NCI-H510A treated with DMSO at 0.1 percent for 48 hours (cell line): ENCODE results near the gene RUNDC1.
A peak's percentile ranks its signal among the peaks of the same experiment; 100 is the strongest.

Experiments
- DNase-seq: peaks from one replicate; lab custom pipeline; 2025; lab: John Stamatoyannopoulos, UW

The RUNDC1 gene

GRCh38 chr17:43019418-43019817 is 39.1 kb downstream of the RUNDC1 start:
- DNase-seq, result no peak

DNA sequence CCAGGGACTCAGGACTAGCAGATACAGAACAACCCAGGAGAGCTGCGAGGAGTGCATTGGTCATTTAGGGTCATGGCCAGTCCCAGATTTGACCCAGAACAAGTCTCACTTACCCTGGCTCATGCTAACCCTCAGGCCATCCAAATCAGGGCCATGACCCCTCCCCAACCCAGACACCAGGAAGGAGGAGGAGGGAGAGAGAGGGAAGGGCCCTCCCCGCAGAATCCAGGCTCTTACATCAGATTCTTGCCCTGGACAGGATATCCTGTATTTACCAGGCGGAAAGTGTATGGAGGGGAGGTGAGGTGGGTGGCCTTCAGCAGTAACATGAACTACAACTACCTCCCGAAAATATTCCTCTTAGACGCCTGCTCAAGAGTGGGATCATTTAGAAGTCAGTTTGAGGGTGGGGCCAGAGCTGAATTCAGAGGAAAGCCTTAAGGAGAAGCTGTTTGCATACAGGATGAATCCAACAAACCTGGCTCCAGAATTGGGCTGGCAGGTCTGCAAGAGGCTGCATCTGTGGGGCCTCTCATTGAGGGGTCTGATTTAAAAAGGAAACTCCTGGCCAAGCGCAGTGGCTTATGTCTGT is 39.8 kb downstream of the RUNDC1 start:
- DNase-seq, result no peak

- DNase-seq, result no peak
These were observed 40.7 kb downstream of the RUNDC1 start for GRCh38 chr17:43020789-43021740.

DNA sequence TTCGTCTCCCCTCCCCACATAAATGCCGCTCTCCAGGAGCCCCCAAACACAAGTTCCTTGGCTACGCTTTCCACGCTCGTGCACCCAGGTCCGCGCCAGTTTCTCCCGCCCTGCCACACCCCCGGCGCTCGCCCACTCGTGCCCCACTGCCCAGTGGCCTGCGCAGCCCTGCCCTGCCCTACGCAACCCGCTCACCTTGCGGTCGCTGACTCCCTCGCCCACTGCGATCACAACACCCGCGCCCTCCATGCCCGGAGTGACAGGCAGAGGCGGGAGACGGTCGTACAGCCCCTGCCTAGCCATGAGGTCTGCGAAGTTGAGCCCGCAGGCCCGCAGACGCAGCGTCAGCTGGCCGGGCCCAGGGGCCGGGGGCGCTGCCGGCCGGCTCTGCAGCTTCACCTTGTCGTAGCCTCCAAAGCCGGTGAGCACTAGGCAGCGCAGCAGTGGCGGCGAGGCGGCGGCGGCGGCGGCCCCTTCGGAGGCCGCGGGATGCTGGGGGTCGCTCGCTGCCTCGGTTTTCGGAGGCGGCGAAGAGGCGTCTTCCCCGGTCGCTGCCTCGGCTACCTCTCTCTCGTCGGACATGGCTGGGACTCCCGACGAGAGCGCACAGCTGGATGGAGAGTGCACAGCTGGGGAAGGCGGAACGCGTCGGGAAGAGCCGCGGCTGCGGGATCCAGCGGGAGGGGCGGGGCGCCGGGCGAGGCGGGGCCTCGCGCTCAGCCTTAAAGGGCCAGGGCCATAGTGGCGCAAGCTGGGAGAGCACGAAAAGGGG is 41.6 kb downstream of the RUNDC1 start, which contains the start of gene VAT1:
TSS of gene VAT1 (minus strand) at position 645 of the 772 bp plus-strand sequence. CDS start at position 582, 63 bp downstream.
- DNase-seq, result peak; percentile 72

- peak; percentile 82 for DNase-seq
These were observed 44.3 kb downstream of the RUNDC1 start, which contains the start of gene RND2 for GRCh38 chr17:43024407-43025289. Gene RND2, plus strand, starts transcription at chr17:43025231. Its CDS starts 117 bp downstream, at chr17:43025348.

- no peak for DNase-seq
These were observed 44.9 kb downstream of the RUNDC1 start for GRCh38 chr17:43025290-43025657.

GRCh38 chr17:43025766-43026537 is 45.6 kb downstream of the RUNDC1 start:
- no peak for DNase-seq

DNA sequence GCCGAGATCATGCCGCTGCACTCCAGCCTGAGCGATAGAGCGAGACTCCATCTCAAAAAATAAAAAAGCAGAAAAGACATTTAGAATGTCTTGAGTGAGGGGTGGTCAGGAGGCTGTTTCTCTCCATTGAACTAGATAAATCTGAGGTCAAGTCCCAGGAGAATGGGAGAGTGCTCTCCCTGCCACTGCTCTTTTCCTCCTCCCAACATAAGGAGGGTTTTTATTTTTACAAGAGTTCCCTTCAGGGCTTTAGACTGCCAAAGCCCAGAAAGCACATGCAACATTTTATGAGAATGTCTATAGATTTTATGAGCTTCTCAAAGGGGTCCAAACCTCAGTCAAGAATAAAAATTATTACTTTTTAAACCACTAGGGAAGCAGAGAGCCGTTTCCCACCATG is 46.2 kb downstream of the RUNDC1 start:
- no peak for DNase-seq

DNA sequence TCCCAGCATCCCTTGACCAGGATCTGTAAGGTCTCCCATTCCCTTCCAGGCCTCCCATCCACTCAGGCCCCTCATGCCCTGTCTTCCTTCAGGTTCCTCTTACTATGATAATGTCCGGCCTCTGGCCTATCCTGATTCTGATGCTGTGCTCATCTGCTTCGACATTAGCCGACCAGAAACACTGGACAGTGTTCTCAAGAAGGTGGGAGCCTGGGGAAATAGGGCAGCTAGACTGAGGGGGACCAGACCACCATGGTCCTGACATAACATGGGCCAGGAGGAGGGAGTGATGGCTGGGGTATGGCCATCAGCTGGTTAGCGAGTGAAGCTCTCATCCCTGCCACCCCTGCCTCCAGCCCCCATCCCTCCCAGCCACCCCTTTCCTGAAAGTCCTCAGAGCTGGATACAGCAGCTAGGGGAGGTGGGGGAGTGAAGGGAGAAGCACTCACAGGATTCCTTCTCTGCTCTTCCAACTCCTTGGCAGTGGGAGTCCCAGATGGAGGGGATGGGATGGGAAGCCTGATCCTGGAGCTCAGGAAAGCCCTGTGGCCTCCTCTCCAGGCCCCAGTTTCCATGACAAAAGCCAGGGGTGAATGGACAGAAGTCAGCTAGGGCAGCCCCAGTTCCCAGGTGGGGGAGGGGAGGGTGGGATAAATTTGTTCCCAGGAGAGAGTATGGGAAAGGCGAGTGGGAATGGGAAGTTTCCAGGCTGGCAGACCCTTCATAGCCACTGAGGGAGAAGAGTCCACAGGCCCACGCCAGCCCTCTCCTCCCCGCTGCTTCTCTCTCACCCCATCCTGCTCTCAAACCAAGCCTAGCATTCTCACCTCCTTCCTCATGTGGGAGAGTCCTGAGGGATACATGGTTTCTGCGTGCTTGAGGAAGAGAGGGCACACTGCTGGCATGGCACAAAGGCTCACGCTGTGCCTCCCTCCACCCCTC is 47.0 kb downstream of the RUNDC1 start:
- DNase-seq, result no peak

DNA sequence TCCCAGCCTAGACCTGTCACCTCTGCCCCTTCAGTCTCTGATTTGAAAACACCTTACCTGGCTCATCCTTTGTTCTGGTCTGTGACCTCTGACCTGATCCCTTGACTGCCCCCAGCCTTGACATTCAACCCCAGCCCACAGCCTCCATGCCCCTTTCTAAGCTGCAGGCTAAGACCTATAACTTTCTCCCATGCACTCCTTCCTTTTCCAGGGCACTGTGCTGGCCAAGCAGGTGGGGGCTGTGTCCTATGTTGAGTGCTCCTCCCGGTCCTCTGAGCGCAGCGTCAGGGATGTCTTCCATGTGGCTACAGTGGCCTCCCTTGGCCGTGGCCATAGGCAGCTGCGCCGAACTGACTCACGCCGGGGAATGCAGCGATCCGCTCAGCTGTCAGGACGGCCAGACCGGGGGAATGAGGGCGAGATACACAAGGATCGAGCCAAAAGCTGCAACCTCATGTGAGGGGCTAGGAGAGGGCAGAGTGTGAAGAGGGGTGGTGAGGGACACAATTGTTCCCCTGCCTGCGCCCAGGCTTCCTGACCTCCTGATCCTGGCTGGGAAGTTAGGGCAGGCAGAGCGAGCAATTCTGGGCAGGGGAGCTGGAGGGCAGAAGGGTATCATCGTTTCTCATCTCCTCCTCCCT is 48.0 kb downstream of the RUNDC1 start:
- no peak for DNase-seq

DNA sequence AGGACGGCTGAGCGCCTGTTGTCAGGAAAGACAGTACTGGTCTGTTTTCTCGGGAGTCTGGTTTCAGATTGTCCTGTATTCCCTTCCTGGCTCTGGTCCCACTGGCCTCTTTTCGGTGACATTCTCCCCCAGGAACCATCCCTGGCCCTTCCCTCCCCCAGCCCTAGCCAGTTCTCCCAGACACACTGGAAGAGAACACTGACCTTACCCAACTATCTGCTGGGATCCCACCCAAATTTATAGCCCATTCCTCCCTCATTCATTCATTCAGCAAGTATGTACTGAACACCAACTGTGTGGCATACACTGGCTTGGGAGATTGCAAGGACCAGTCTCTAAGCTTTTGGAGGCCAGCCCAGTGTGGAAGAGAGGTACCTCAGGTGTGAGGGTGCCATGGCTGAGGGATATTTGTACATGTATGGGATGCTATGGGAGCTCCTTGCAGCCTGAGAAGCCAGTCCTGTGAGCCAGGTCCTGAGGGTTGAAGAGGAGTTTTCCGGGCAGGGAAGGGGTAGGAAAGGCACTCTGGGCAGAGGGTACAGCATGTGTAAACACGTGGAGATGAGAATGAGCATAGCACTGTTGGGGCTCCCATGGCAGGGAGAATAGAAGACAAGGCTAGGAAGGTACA is 49.9 kb downstream of the RUNDC1 start:
- DNase-seq, result no peak

DNA sequence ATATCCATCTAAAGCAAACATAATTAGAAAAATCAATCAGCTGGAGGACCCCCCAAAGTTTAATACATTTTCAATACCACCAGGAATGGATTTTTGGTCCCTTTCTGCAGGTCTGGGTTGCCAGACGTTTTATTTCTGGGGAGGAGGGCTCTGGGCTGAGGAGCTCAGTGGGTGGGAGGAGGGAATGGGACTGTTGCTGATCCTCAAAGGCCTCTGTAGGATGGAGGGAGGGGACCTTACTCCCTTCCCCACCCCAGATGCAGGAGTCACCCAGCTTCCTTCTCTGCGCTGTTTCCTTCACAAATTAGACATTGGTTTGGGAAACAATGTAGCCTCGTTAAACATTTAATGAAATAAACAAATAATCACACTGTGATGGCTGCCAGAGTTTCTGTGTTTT is 51.3 kb downstream of the RUNDC1 start:
- DNase-seq, result no peak

DNA sequence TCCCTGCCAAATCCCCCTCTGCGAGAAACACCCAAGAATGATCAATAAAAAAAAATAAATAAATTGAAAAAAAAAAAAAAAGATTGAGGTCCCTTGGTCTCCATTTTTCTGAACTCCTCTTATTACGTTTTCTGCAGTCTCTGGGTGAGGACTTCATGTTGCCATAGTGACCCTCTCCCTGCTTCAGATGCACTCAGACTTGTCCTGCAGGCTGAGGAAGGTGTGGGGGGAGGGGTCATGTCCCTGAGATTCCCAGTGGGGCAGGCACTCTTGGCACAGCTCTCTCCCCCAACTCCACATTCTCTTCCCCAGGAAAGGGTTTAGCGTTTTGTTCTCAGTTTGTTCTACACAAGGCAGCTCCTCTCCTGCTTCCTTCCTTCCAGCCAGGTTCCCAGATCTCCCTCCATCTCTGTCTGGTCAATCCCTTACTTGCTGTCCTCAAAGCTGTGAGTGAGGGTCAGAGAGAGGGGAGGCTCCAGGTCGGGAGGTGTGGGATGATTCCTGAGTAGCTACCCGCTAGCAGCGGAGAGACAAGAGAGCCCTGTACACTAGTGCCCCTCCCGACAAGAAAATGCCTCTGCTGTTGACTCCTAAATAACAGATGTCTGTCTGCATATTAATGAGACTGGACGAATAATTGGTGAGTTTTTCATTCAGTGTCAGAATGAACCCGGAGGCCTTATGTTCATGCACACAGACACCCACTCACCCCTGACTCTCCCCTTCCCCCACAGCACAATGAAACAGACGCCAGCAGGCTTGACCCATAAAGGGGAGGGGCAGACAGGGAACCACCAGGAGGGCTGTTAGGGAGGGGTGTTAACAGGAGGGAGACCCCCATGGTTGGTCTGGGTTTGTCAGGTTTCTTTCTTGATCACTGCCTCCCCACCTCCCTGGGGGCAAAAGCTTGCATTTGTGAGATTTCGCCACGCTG is 53.9 kb downstream of the RUNDC1 start:
- peak; percentile 46 for DNase-seq

DNA sequence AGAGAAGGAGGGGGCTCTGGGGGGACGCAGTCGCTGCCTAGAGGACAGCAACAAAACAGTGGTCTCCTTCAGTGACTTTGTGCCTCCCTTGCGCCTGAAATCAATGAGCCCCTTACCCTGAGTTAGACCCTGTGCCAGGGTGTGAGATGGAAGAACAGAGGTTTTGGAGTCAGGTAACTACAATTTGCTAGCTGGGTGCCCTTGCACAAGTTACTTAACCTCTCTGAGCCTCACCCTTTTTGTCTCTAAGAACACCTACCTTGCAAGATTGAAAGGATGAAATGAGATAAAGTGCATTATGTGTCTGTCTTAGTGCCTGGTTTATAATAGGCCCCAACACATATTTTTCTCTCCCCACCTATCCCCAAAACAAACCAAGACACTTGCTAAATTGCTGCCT is 54.5 kb downstream of the RUNDC1 start:
- no peak for DNase-seq

DNA sequence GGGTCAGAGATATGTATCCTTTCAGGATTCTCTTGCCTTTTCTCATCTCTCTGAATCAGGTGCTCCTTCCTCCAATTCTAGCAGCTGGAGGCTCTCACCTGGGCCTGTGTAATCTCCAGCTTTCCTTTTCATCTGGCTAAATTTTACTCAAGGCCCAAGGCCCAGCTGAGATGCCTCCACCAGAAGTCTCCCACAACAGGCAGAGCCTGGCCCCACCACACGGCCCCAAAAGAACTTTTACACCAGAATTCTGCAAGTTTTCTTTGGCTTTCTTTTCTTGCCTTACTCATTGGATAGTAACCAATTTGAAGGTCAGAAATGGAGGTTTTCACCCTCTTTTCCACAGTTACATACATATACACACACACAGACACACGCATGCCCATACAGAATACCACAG is 59.3 kb downstream of the RUNDC1 start:
- no peak for DNase-seq

- no peak for DNase-seq
These were observed 60.3 kb downstream of the RUNDC1 start for GRCh38 chr17:43040655-43041054.

GRCh38 chr17:43042025-43042628 is 61.8 kb downstream of the RUNDC1 start:
- DNase-seq, result no peak
